Chondrocyte (in vitro differentiated cells): Measurements from ENCODE around the gene CEP350. TPM values are rescaled to one million over a fixed set of nuclear protein-coding genes. Genes with fewer than 3 reads are reported as not detected.
"Not testable (repeated sequence)": the region's sequence is repeated elsewhere in the genome, so short reads cannot be mapped to it uniquely, and the experiment has no call there.

Experiments used
- DNase-seq: peaks from one replicate; pipeline ENCODE4 v3.0.0; 2021; ENCODE audit warnings: mixed read lengths, low spot score
- H3K27ac Mint-ChIP-seq: one replicate; pipeline ENCODE4 v1.8.0; 2021; ENCODE audit warnings: mild to moderate bottlenecking, moderate library complexity, mixed read lengths; ENCODE audit not compliant: unreplicated experiment
- H3K27me3 Mint-ChIP-seq: 2 replicates; pipeline ENCODE4 v1.8.0; 2021; ENCODE audit warnings: low read depth, mixed read lengths
- H3K36me3 Mint-ChIP-seq: 2 replicates; pipeline ENCODE4 v1.8.0; 2021; ENCODE audit warnings: low read depth, mixed read lengths
- H3K4me1 Mint-ChIP-seq: 2 replicates; pipeline ENCODE4 v1.8.0; 2021; ENCODE audit warnings: low read depth, mild to moderate bottlenecking, mixed read lengths
- H3K4me3 Mint-ChIP-seq: one replicate; pipeline ENCODE4 v1.8.0; 2021; ENCODE audit warnings: mild to moderate bottlenecking, moderate library complexity, mixed read lengths; ENCODE audit not compliant: unreplicated experiment
- H3K9me3 Mint-ChIP-seq: 2 replicates; pipeline ENCODE4 v1.8.0; 2021; ENCODE audit warnings: low read depth, mixed read lengths
- CTCF ChIP-seq: fragments of 200-600 bp; sonication (generic); IDR thresholded peaks from 2 replicates; pipeline ENCODE4 v1.5.0; 2021; ENCODE audit warnings: antibody characterized with exemption, mild to moderate bottlenecking, moderate library complexity
- total RNA-seq: library from RNA; stranded (reverse); gene quantifications from 3 replicates; pipeline ENCODE4 v1.2.1, GENCODE V29; 2021

CEP350 gene
- total RNA-seq, 1 donor from 2014 or later: 36.2 TPM

GRCh38 chr1:179958359-179958758, 3.7 kb downstream of the CEP350 start:
- Mint-ChIP-seq H3K36me3 (peaks cover 2% of the 10 kb centered on the region), H3K4me3 (no peak overlapping the region), H3K27ac (no peak overlapping the region), H3K27me3 (no peaks in the 10 kb centered on the region), H3K4me1 (peaks cover 30% of the 10 kb centered on the region), H3K9me3 (no peaks in the 10 kb centered on the region)
- TF ChIP-seq CTCF: no peak
- DNase-seq: no peak

GRCh38 chr1:179962168-179962567, 7.6 kb downstream of the CEP350 start:
- H3K27ac Mint-ChIP-seq, H3K9me3 Mint-ChIP-seq, H3K4me3 Mint-ChIP-seq, H3K27me3 Mint-ChIP-seq, DNase-seq, H3K36me3 Mint-ChIP-seq: not testable (repeated sequence)
- H3K4me1 Mint-ChIP-seq: peaks cover 21% of the 10 kb centered on the region

GRCh38 chr1:179966551-179966950, 11.9 kb downstream of the CEP350 start:
- DNase-seq: no peak
- H3K36me3 Mint-ChIP-seq: no peaks in the 10 kb centered on the region
- H3K4me1 Mint-ChIP-seq: peaks cover 35% of the 10 kb centered on the region
- H3K27ac Mint-ChIP-seq: no peak overlapping the region
- no peaks in the 10 kb centered on the region for H3K9me3 Mint-ChIP-seq
- H3K4me3 Mint-ChIP-seq: no peak overlapping the region
- TF ChIP-seq CTCF: no peak
- no peaks in the 10 kb centered on the region for H3K27me3 Mint-ChIP-seq

GRCh38 chr1:179968284-179968993, 13.8 kb downstream of the CEP350 start:
- Mint-ChIP-seq H3K36me3 (no peaks in the 10 kb centered on the region), H3K27ac (peak overlapping the region; percentile 62), H3K4me1 (peaks cover 43% of the 10 kb centered on the region), H3K27me3 (no peaks in the 10 kb centered on the region), H3K4me3 (no peak overlapping the region), H3K9me3 (no peaks in the 10 kb centered on the region)
- no peak for TF ChIP-seq CTCF
- DNase-seq: no peak

GRCh38 chr1:179968994-179969919, 14.6 kb downstream of the CEP350 start:
- no peaks in the 10 kb centered on the region for H3K27me3 Mint-ChIP-seq
- H3K27ac Mint-ChIP-seq: peak overlapping the region; percentile 62
- no peak for DNase-seq
- H3K9me3 Mint-ChIP-seq: no peaks in the 10 kb centered on the region
- H3K4me1 Mint-ChIP-seq: peaks cover 44% of the 10 kb centered on the region
- no peaks in the 10 kb centered on the region for H3K36me3 Mint-ChIP-seq
- no peak overlapping the region for H3K4me3 Mint-ChIP-seq
- TF ChIP-seq CTCF: no peak
